Epithelial cell of esophagus (primary cell): ENCODE results near the gene NRAP.

Experiments used
- DNase-seq: peaks from one replicate; pipeline ENCODE4 v3.0.0; 2010; ENCODE audit warnings: low read depth
- H3K4me3 ChIP-seq: 2 replicates; pipeline ENCODE4 v1.5.1; 2011; ENCODE audit warnings: mild to moderate bottlenecking, low read length, control low read depth
- TF ChIP-seq, protein P1 (sequence below): IDR thresholded peaks from 2 replicates; pipeline ENCODE4 v1.5.1; 2011; ENCODE audit warnings: low read depth, mild to moderate bottlenecking, low read length, control low read depth, inconsistent platforms; ENCODE audit not compliant: insufficient read depth; ENCODE audit errors: missing control alignments

Gene NRAP

DNA sequence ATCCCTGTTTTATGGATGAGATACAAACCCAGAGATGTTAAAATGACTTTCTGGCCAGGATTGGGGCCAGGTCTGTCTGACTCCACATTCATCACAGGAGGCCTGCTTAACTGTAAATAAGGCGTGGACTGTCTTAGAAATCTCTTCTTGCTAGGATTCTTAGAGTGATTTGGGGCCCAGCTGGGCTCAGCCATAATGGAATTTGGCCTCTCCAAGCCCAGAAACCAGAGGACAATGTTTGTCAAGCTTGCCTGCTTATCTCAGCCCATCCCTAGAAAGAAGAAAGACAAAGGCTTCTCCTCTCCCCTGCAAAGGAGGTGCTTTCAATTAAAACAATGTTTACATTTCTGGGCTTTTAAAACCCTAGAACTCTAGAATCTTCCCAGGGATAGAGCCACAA is 108.1 kb downstream of the NRAP start:
- TF ChIP-seq, protein P1, sequence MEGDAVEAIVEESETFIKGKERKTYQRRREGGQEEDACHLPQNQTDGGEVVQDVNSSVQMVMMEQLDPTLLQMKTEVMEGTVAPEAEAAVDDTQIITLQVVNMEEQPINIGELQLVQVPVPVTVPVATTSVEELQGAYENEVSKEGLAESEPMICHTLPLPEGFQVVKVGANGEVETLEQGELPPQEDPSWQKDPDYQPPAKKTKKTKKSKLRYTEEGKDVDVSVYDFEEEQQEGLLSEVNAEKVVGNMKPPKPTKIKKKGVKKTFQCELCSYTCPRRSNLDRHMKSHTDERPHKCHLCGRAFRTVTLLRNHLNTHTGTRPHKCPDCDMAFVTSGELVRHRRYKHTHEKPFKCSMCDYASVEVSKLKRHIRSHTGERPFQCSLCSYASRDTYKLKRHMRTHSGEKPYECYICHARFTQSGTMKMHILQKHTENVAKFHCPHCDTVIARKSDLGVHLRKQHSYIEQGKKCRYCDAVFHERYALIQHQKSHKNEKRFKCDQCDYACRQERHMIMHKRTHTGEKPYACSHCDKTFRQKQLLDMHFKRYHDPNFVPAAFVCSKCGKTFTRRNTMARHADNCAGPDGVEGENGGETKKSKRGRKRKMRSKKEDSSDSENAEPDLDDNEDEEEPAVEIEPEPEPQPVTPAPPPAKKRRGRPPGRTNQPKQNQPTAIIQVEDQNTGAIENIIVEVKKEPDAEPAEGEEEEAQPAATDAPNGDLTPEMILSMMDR: no peak
- DNase-seq: no peak
- H3K4me3 ChIP-seq: no peak overlapping the region

DNA sequence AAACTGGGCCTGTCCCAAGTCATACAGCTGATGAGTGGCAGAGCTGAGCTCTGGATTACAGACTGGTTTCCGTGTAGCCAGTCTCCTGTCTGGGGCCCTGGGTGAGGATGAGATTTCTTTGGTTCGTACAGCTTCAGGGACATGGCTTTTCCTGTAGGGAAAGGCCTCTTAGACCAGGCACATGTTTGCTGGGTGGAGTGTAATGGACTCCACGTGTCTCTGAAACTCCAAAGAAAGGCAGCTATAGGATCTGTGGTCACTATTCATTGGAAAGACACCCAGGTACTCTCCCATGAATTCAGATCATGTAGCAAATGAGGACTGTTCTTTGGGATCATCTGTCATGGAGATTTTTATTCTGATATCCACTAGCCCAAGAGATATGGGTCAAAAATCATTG is 108.6 kb downstream of the NRAP start:
- no peak overlapping the region for H3K4me3 ChIP-seq
- no peak for DNase-seq
- TF ChIP-seq, protein P1: no peak

DNA sequence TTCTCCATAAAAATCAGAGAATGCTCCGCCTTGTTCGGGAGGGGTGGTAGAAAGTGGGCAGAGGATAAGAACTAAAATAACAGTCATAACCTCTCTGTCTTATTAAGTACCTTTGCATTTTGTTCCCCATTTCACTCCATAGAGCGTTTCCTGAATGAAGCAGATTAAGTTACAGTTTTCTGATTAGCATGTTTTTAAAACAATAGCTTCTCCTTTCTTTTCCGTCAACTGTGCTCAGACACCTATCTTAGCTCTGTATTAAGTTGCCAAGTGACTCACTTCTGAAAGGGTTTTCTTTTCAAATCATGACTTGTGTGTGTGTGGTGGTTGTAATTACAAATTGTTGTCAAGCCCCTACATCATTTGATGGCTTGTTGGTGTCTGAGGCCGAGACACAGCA is 109.6 kb downstream of the NRAP start:
- H3K4me3 ChIP-seq: no peak overlapping the region
- DNase-seq: peak; percentile 50
- TF ChIP-seq, protein P1: no peak

DNA sequence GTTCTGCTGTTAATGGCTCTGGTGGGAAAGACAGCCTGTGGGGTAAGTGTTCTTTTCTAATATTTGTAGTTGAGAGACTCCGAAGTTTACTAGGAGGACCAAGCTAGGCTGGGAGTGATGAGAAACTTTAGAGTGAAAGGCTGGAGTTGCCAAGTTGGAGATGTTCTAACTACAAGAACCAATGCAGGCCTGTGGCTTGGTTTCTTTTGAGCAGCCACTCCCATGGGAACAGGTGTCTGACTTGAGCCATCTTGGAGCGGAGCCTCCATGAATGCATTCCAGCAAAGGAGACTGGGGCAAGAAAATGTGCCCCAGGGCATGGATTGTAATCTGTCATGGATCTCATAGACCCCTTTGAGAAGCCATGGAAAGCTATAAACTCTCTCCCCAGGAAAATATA is 110.7 kb downstream of the NRAP start:
- H3K4me3 ChIP-seq: no peak overlapping the region
- no peak for DNase-seq
- TF ChIP-seq, protein P1: no peak

DNA sequence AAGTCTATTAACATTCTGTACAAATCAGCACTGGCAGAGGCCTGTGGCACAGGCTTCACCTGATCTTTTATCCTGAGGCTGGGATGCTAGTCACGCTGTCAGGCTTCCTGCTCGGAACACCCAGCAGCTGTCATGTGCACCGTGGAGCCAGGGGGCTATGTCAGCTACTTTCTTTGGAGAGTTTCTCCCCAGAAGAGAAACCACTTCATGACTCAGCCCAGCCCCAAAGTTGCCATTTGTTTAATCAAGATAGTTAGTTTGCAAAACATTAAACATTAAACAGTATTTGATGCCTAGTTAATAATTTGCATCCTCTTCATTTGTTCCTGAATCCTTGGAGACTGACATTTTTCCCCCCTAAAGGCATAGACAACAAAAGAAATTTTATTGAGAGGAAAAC is 111.1 kb downstream of the NRAP start, which contains the start of gene HABP2:
TSS of gene HABP2 (plus strand) at position 353 of the 400 bp plus-strand sequence. CDS start 69 bp downstream, outside the sequence.
- DNase-seq: no peak
- no peak within 1 kb of the TSS for H3K4me3 ChIP-seq
- TF ChIP-seq, protein P1: no peak

DNA sequence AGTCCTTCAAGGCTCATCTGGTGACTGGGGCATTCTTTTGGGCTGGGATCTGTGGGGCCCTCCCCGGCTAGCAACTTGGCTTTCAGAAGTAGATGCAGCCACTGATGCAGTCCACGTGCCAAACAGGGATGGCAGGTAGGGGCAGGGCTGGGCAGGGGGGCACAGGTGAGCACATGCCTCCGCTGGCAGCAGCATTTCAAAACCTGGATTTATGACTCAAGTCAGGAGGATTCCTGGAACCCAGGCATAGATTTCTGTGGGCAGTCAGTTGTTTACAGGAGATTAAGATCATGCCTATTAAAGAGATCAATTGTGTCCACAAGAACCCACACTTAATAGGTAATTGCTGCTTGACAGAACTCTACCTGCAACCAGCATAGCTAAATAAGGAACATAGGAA is 111.8 kb downstream of the NRAP start:
- DNase-seq: peak; percentile 94
- TF ChIP-seq, protein P1: no peak
- H3K4me3 ChIP-seq: no peak overlapping the region

DNA sequence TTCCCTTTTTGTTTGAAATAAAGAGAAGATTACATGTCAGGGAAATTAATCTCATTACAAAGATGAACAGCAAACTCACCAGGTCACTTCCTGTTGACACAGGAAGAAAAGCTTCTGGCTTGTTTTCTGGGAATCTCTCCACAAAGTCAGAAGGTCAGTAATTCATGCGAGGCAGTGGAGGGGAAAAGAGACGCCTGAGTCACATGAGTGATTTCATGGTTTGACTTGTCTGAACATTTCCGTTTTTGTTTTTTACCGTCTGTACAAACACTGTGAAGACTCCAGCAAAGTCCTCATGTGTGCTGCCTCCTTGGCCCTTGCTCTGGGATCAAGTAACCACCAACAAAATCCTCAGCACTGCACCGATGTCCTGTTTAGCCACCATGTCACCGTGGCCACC is 113.5 kb downstream of the NRAP start:
- TF ChIP-seq, protein P1: no peak
- no peak overlapping the region for H3K4me3 ChIP-seq
- DNase-seq: peak; percentile 94
